Neural cell (in vitro differentiated cells): ENCODE measurements around the gene MTERF2. TPM values are rescaled to one million over a fixed set of nuclear protein-coding genes. Genes with fewer than 3 reads are reported as not detected.
"Not testable (repeated sequence)": the region's sequence is repeated elsewhere in the genome, so short reads cannot be mapped to it uniquely, and the experiment has no call there.

Experiments
- H2AFZ ChIP-seq: fragments of 200-600, 300-800 bp; sonication (generic), shearing (Covaris generic); 2 replicates; pipeline ENCODE4 v1.6.0; 2014; ENCODE audit warnings: low read depth, mild to moderate bottlenecking, antibody characterized with exemption, low read length, moderate library complexity
- H3F3A ChIP-seq: fragments of 200-600 bp; shearing (Covaris generic); 2 replicates; pipeline ENCODE4 v1.6.1; 2016; ENCODE audit warnings: mild to moderate bottlenecking, moderate library complexity, mixed read lengths, antibody characterized with exemption, low read length; ENCODE audit not compliant: insufficient read depth, poor library complexity, severe bottlenecking
- H3K27ac ChIP-seq: fragments of 200-600, 300-800 bp; sonication (generic), shearing (Covaris generic); 2 replicates; pipeline ENCODE4 v1.5.1; 2014; ENCODE audit warnings: mild to moderate bottlenecking, low read length, moderate library complexity
- H3K27me3 ChIP-seq: fragments of 300-800, 200-600 bp; sonication (generic), shearing (Covaris generic); 2 replicates; pipeline ENCODE4 v1.6.0; 2014; ENCODE audit warnings: mild to moderate bottlenecking, low read depth, low read length, moderate library complexity; ENCODE audit not compliant: insufficient read depth
- H3K36me3 ChIP-seq: fragments of 300-800, 200-600 bp; sonication (generic), shearing (Covaris generic); 2 replicates; pipeline ENCODE4 v1.5.1; 2014; ENCODE audit warnings: mild to moderate bottlenecking, antibody characterized with exemption, low read length, moderate library complexity; ENCODE audit not compliant: insufficient read depth
- H3K4me2 ChIP-seq: fragments of 300-800, 200-600 bp; sonication (generic), shearing (Covaris generic); 2 replicates; pipeline ENCODE4 v1.6.0; 2014; ENCODE audit warnings: mild to moderate bottlenecking, low read length
- H3K4me3 ChIP-seq: fragments of 300-800, 200-600 bp; sonication (generic), shearing (Covaris generic); 2 replicates; pipeline ENCODE4 v1.5.1; 2014; ENCODE audit warnings: mild to moderate bottlenecking, low read length, moderate library complexity
- H3K79me2 ChIP-seq: fragments of 200-600 bp; shearing (Covaris generic); replicated peaks from 2 replicates; pipeline ENCODE4 v1.6.0; 2014; ENCODE audit warnings: mild to moderate bottlenecking, low read length, moderate library complexity; ENCODE audit not compliant: insufficient read depth
- H3K9ac ChIP-seq: fragments of 300-800, 200-600 bp; sonication (generic), shearing (Covaris generic); 2 replicates; pipeline ENCODE4 v1.6.1; 2016; ENCODE audit warnings: mild to moderate bottlenecking, low read length, mixed read lengths
- H3K9me2 ChIP-seq: fragments of 200-600 bp; shearing (Covaris generic); 2 replicates; pipeline ENCODE4 v1.6.1; 2016; ENCODE audit warnings: mild to moderate bottlenecking, low read length, mixed read lengths; ENCODE audit not compliant: insufficient read depth
- H3K9me3 ChIP-seq: fragments of 200-600, 300-800 bp; sonication (generic), shearing (Covaris generic); 2 replicates; pipeline ENCODE4 v1.6.1; 2016; ENCODE audit warnings: mild to moderate bottlenecking, mixed run types, low read length, moderate library complexity, mixed read lengths
- H4K20me1 ChIP-seq: fragments of 200-600 bp; shearing (Covaris generic); 2 replicates; pipeline ENCODE4 v1.6.1; 2016; ENCODE audit warnings: mild to moderate bottlenecking, mixed run types; ENCODE audit not compliant: insufficient read depth
- EP300 ChIP-seq: fragments of 450-650 bp; conservative IDR thresholded peaks from 2 replicates; pipeline ENCODE4 v1.6.1; 2014; ENCODE audit warnings: antibody characterized with exemption, mild to moderate bottlenecking, moderate library complexity; ENCODE audit not compliant: poor library complexity, severe bottlenecking
- EZH2 ChIP-seq: fragments of 200-600, 300-800 bp; shearing (Covaris generic), sonication (generic); IDR thresholded peaks from 2 replicates; pipeline ENCODE4 v1.6.1; 2014; ENCODE audit warnings: antibody characterized with exemption, low read length, borderline replicate concordance, mild to moderate bottlenecking; ENCODE audit not compliant: insufficient read depth, poor library complexity, severe bottlenecking
- MXI1 ChIP-seq: fragments of 450-650 bp; conservative IDR thresholded peaks from 2 replicates; pipeline ENCODE4 v1.6.1; 2014; ENCODE audit warnings: antibody characterized with exemption, mild to moderate bottlenecking; ENCODE audit not compliant: poor library complexity, severe bottlenecking
- POLR2AphosphoS5 ChIP-seq: IDR thresholded peaks from 2 replicates; pipeline ENCODE4 v1.6.1; 2012
- RAD21 ChIP-seq: fragments of 450-650 bp; conservative IDR thresholded peaks from 2 replicates; pipeline ENCODE4 v1.6.1; 2014; ENCODE audit warnings: antibody characterized with exemption, mild to moderate bottlenecking, moderate library complexity
- SMC3 ChIP-seq: fragments of 450-650 bp; conservative IDR thresholded peaks from 2 replicates; pipeline ENCODE4 v1.6.1; 2014; ENCODE audit warnings: antibody characterized with exemption, mild to moderate bottlenecking, moderate library complexity; ENCODE audit not compliant: poor library complexity
- TAF1 ChIP-seq: IDR thresholded peaks from 2 replicates; pipeline ENCODE4 v1.6.1; 2012; ENCODE audit warnings: low read depth
- polyA plus RNA-seq: library from polyadenylated mRNA; depleted of rRNA; stranded (reverse); fragments of >200 nt; gene quantifications from 2 replicates; pipeline ENCODE4 v1.2.3, GENCODE V29; 2014
- TF ChIP-seq, protein P1 (sequence below): fragments of 450-650 bp; IDR thresholded peaks from 2 replicates; pipeline ENCODE4 v1.5.1; 2014; ENCODE audit warnings: antibody characterized with exemption, mild to moderate bottlenecking, moderate library complexity; ENCODE audit not compliant: poor library complexity, severe bottlenecking
- TF ChIP-seq, protein P2 (sequence below): IDR thresholded peaks from 2 replicates; pipeline ENCODE4 v1.6.1; 2012; ENCODE audit warnings: borderline replicate concordance

The MTERF2 gene
- polyA plus RNA-seq, 1 donor from 2014 or later, result 47.8 TPM

DNA sequence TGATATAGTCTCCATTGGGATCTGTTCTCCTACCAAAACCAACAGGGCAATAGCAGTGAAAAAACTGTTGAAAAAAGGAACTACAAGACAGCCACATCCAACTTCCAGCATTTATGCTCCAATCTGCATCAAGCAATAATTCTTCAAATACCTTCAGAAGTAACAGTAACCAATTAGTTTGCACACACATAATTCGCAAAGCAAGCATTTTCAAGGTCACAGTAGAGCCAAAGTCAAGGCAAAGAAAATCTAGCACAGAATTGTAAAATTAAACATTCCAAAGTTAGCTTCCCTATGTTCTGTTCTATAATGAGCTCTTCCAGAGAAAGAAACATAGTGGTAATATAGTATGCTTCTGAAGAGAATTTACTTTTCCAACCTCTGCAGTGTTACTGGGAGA is 11.0 kb upstream of the MTERF2 start:
- no peaks in the 10 kb centered on the region for H3K27me3 ChIP-seq
- TF ChIP-seq POLR2AphosphoS5 (no peak), RAD21 (no peak), TAF1 (no peak), EP300 (no peak), MXI1 (no peak), SMC3 (no peak), EZH2 (no peak)
- TF ChIP-seq, protein P1, sequence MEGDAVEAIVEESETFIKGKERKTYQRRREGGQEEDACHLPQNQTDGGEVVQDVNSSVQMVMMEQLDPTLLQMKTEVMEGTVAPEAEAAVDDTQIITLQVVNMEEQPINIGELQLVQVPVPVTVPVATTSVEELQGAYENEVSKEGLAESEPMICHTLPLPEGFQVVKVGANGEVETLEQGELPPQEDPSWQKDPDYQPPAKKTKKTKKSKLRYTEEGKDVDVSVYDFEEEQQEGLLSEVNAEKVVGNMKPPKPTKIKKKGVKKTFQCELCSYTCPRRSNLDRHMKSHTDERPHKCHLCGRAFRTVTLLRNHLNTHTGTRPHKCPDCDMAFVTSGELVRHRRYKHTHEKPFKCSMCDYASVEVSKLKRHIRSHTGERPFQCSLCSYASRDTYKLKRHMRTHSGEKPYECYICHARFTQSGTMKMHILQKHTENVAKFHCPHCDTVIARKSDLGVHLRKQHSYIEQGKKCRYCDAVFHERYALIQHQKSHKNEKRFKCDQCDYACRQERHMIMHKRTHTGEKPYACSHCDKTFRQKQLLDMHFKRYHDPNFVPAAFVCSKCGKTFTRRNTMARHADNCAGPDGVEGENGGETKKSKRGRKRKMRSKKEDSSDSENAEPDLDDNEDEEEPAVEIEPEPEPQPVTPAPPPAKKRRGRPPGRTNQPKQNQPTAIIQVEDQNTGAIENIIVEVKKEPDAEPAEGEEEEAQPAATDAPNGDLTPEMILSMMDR, result no peak
- TF ChIP-seq, protein P2, sequence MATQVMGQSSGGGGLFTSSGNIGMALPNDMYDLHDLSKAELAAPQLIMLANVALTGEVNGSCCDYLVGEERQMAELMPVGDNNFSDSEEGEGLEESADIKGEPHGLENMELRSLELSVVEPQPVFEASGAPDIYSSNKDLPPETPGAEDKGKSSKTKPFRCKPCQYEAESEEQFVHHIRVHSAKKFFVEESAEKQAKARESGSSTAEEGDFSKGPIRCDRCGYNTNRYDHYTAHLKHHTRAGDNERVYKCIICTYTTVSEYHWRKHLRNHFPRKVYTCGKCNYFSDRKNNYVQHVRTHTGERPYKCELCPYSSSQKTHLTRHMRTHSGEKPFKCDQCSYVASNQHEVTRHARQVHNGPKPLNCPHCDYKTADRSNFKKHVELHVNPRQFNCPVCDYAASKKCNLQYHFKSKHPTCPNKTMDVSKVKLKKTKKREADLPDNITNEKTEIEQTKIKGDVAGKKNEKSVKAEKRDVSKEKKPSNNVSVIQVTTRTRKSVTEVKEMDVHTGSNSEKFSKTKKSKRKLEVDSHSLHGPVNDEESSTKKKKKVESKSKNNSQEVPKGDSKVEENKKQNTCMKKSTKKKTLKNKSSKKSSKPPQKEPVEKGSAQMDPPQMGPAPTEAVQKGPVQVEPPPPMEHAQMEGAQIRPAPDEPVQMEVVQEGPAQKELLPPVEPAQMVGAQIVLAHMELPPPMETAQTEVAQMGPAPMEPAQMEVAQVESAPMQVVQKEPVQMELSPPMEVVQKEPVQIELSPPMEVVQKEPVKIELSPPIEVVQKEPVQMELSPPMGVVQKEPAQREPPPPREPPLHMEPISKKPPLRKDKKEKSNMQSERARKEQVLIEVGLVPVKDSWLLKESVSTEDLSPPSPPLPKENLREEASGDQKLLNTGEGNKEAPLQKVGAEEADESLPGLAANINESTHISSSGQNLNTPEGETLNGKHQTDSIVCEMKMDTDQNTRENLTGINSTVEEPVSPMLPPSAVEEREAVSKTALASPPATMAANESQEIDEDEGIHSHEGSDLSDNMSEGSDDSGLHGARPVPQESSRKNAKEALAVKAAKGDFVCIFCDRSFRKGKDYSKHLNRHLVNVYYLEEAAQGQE, result no peak
- no peaks in the 10 kb centered on the region for H3F3A ChIP-seq
- no peaks in the 10 kb centered on the region for H4K20me1 ChIP-seq
- H3K79me2 ChIP-seq, result no peaks in the 10 kb centered on the region
- no peak overlapping the region for H3K4me2 ChIP-seq
- H3K9me2 ChIP-seq, result no peaks in the 10 kb centered on the region
- no peaks in the 10 kb centered on the region for H3K9me3 ChIP-seq
- no peak overlapping the region for H3K27ac ChIP-seq
- H3K36me3 ChIP-seq, result no peaks in the 10 kb centered on the region
- no peak overlapping the region for H3K4me3 ChIP-seq
- no peak overlapping the region for H3K9ac ChIP-seq
- no peak overlapping the region for H2AFZ ChIP-seq

DNA sequence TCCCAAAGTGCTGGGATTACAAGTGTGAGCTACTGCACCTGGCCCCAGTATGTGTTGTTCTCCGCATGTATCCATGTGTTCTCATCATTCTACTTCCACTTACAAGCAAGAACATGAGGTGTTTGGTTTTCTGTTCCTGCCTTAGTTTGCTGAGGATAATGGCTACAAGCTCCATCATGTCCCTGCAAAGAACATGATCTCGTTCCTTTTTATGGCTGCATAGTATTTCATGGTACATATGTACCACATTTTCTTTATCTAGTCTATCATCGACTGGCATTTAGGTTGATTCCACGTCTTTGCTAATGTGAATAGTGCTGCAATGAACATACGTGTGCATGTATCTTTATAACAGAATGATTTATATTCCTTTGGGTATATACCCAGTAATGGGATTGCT is 9.2 kb upstream of the MTERF2 start:
- not testable (repeated sequence) for H3K9me3 ChIP-seq, H3K27ac ChIP-seq, H3K9me2 ChIP-seq, H3K27me3 ChIP-seq, H2AFZ ChIP-seq, H3F3A ChIP-seq, H3K4me3 ChIP-seq, H3K9ac ChIP-seq, H3K4me2 ChIP-seq, H3K36me3 ChIP-seq, H4K20me1 ChIP-seq, H3K79me2 ChIP-seq

DNA sequence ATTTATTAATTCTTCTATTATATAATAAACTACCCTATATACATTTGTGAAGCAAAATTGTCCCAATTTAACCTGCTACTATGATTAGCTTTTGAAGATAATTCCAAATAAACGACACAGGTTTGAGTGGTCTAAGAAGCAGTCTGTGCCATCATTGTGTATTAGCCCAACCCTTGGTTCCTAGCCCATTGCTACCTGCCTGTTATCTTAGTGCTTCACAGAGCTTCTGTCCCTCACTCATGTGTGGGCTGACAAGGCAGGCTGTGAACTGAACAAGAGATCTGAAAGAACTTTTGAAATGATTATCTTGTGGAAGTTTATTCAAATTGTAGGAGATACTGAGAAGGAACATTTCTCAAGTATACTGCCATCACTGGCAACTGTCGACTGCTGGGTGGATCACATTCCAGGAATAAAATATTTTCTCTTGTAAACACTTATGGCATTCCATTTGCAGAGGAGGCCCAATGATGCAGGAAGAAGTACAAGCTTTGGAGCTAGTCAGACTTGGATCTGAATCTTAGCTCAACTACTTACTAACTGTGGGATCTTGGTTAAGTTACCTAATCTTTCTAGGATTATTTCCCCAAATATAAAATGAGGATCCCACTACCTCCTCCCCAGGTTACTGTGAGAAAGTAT is 7.8 kb upstream of the MTERF2 start:
- Histone ChIP-seq H3K4me2 (no peak overlapping the region), H3K4me3 (no peak overlapping the region), H2AFZ (no peak overlapping the region)

More for the DNA sequence above, 7.8 kb upstream of the MTERF2 start:
- Histone ChIP-seq H3F3A (no peaks in the 10 kb centered on the region), H3K9me2 (no peaks in the 10 kb centered on the region), H3K27ac (no peak overlapping the region), H3K9ac (no peak overlapping the region), H3K79me2 (no peaks in the 10 kb centered on the region), H4K20me1 (no peaks in the 10 kb centered on the region), H3K9me3 (no peaks in the 10 kb centered on the region), H3K27me3 (no peaks in the 10 kb centered on the region), H3K36me3 (no peaks in the 10 kb centered on the region)
- TF ChIP-seq, protein P2, result no peak
- TF ChIP-seq, protein P1, result no peak
- no peak for TF ChIP-seq POLR2AphosphoS5
- no peak for TF ChIP-seq MXI1
- no peak for TF ChIP-seq TAF1
- no peak for TF ChIP-seq SMC3
- TF ChIP-seq EP300, result no peak
- TF ChIP-seq RAD21, result no peak
- TF ChIP-seq EZH2, result no peak
